HG03064 (cell line): ENCODE data around the gene TADA2A.
A peak's percentile ranks its signal among the peaks of the same experiment; 100 is the strongest.

Experiments
- ATAC-seq: cut with Tn5 transposase; IDR thresholded peaks from one replicate; pipeline ENCODE4 v1.9.1; 2021; ENCODE audit warnings: low read depth; ENCODE audit not compliant: unreplicated experiment

Gene TADA2A, protein sequence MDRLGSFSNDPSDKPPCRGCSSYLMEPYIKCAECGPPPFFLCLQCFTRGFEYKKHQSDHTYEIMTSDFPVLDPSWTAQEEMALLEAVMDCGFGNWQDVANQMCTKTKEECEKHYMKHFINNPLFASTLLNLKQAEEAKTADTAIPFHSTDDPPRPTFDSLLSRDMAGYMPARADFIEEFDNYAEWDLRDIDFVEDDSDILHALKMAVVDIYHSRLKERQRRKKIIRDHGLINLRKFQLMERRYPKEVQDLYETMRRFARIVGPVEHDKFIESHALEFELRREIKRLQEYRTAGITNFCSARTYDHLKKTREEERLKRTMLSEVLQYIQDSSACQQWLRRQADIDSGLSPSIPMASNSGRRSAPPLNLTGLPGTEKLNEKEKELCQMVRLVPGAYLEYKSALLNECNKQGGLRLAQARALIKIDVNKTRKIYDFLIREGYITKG

DNA sequence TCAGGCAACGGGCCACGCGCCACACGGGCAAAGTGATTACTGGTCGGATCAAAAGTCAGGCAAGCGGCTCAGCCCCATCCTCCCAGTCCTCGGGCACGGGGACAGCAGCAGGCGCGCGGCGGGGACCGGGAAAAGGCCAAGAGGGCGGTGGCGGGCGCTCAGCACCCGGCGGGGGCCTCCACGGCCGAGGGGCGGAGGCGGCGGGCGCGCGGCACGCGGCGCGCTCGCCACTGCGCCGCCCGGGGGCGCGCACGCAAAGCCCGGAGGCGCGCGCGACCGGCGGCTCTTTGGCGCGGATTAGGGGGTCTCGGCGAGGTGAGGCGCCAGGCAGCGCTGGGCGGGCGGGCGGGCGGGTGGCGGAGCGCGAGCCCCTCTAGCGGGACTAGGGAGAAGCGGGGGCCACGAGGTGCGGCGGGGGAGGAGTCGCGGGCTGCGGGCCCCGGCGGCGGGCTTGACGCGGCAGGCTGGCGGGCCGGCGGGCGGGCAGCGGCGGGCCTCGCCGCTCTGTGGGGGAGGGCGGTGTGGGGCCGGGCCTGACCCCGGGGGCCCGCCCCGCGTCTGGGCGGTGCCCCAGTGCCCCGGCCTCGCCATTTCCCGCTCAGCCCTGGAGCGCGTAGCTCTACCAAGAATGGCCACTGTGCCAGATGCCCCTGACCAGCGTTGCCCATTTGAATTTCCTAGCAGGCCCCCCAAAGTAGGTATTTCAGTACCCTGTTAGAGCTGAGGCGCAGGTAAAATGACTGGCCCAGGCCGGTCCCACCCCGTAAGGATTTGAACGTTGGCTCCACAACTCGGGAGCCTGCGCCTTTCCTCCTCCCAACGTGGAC is at the start of gene TADA2A, which contains the start of gene ACACA:
TSS of gene TADA2A (plus strand) at position 252 of the 827 bp plus-strand sequence. CDS start 4,480 bp downstream, outside the sequence.
TSS of gene ACACA (minus strand) at position 202 of the 827 bp plus-strand sequence. CDS start 537 bp downstream, outside the sequence.
- peak; percentile 64 for ATAC-seq

DNA sequence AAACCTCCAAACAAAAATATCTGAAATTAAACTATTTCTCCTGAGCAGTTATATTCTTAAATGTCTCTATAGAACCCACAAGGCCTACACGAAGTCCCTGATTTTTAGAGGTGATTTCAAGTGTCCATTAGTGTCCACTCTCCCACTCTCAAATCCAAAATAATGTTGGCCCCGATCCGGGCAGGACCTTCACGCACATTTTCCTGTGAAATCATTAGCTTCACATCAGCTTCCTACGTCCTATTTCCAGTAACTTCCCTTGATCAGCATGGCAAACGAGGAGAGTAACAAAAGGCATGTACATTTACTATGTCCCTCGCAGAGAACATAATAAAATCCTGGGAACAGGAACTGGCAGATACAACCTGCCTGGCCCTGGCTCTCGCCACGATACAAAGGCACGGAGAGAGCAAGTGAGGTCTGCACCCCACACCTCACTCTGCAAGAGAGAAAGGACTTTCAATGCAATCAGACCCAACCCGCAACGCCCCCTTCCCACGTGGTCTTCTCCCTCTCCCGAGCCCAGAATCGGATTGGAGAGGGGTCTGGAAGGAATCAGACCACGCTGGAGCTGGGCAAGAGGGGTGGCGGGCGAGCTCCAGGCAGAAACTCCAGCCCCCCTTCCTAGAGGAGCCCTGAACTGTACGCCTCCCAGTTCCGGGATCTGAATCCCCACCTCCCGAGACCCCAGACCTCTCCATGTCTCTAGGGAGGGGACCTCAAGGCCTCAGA is 48.4 kb upstream of the TADA2A start:
- ATAC-seq = peak; percentile 5

DNA sequence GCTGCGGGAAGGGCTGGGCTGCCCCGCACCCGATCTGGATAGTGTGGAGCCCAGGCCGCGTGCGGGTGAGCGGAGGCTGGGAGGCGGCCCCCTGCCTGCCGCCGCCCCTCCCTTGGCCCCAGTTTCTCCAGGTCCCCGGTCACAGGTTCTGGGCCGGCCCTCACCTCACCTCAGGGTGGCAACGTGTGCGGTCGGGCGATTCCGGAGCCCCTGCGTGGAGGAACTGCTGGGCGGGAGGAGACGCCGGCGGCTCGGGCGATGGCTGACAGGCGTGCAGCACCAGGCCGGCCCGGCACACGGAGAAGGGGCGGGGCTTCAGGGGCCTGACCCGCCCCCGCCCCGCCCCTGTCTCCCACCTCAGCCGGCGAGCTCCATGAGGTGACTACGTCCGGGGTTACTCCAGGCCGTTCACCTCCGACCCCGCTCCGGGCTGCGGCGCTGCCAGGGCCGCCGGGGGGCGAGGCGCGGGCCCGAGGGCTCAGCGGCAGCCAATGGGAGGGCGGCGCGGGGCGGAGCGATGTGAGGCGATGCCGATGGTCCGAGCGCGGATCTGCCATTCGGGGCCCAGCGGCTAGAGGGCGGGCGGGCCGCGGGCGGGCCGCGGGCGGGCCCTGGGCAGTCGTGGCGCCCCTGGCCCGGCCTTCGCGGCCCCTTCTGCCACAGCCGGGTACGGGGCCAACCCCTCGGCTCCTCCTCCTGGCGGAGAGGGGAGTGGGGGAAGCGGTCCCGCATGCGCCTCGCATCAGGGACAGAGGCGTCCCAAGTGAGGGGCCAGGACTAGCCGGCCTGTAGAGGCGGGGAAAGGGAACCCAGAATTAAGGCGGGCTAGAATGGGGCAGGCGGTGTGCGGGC is 47.6 kb upstream of the TADA2A start:
- peak; percentile 86 for ATAC-seq

DNA sequence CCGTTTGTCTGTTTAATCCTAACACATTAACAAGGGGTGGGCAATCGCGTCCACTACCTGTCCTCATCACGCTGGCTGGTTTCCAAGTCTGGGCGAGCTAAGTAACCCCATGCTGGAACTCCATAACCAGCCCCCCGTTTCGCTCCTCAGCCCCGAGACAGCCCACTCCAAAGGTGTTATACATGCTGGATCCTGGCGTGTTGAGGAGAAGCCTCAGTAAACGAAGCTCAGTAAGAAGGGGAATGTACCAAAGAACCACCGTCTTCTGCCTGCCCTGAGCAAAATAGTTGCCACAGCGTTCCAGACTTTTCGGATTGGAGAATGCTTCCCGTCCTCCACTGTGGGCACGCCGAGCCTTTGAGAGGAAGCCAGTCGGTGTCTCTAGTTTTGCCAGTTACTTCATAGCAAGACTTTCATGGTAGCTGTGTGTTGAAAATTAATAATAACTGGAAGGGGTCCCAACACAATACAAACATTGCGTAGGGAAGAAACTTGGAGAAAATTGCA is 47.0 kb upstream of the TADA2A start:
- no peak for ATAC-seq

DNA sequence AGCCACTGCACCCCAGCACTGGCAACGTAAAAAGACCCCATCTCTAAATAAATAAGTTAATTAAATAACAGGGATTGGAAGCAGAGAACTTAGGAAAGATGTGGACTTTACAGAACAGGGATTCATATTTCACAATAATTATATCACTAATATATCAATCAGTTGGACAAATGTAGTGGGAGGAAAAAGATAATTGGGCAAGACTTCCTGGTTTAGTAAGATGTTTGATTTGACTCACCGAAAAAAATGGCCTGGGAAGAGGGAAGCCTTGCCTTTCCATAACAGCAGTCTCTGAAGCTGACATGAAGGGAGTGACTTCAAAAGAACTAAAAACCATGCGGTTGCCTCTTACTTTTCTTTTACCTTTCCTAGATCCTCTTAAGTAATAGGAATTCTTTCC is 46.1 kb upstream of the TADA2A start:
- no peak for ATAC-seq

DNA sequence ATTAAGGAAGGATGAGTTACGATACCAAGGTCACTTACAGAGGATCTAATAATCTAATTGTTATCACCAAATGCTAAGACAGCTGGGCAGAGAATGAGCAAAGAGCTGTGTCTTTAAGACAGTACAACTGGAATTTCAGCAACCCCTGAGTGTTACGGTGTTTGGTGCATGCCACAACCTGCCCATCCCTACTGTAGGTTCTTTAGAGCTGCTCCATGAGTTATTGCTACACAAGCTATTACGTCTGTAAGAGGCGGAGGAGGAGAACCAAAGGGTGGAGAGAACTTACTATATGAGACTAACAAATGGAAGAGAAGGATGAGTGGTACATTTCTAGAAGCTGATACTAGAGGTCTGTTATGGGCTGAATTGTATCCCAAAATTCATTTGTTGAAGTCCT is 45.1 kb upstream of the TADA2A start:
- no peak for ATAC-seq

DNA sequence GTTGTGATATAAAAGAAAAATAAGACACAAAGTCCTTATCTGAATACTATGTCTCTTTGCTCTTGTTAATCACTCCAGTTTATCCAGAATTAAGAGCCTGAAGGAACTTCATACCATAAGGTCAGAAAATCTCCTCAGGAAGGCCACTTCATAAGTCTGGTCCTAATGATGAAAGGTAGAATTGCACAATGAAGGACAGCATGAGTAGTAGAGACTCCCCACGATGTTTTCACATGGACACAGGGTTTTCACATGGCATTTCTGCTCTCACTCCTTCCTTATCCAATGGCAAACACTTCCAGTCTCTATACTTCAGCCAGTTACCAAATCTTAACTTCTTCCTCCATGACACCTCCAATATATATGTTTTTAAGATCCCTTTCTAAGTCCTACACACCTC is 41.1 kb upstream of the TADA2A start:
- ATAC-seq = no peak

DNA sequence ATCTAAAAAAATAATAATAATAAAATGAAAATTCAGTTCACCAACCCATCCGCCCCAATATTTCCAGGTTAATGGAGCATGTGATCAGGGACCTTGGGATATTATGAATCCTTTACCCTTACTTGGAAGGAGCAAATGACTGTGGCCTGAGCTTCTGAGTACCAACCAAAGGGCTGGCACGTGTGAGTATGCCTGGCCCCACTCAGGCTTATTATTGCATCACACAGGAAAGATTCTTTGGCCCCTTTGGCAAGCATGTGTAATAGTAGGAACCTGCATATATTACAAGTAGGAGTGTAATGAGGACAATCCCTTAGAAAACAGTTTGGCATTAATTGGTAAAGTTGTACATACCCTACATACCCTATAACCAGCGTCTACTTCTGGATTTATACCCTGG is 38.1 kb upstream of the TADA2A start:
- ATAC-seq = no peak

DNA sequence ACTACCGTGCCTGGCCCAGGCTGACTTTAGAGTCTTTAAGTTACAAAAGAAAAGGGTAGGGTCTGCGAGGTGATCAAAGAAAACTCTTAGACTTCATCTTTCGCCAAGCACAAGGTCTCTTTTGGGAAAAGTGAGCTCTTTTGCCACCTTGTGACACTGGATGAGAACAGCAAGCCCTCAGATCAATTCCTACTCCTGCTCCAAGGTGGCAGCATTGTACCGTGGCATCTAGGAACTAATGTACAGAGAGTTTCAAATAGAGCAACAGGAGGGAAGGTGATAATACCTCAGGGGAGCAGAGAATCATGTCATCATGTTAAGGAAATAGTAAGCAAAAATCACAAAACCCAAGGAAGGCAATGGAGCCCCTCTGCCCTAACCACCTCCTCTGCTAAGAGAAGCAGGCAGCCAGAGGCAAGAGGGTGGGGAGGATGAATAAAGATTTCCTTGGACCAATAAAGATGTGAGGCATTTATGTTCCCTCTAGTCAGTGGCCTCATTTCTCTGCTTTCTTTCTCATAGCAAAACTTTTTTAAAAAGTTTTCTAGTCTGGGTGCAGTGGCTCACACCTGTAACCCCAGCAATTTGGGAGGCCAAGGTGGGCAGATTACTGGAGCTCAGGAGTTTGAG is 33.0 kb upstream of the TADA2A start:
- no peak for ATAC-seq

DNA sequence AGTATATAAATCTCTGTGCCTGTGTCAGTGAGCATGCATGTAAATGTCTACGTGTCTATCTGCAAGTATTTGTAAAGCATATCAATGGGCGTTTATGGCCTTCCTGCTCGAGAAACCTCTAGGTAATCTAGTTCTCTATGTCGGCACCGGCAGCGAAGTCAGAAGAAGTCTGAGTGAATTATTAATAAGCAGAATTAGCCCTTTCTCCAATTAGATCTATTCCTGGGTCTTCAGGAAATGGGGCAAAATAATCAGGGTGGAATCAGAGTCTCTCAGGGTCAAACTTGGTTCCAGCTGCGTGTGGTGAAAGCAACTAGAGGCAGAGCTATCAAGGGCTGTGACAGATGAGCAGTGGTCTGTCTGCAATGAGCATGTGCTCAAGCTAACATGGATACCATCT is 31.0 kb upstream of the TADA2A start, which contains the start of gene C17orf78:
TSS of gene C17orf78 (plus strand) at position 280 of the 400 bp plus-strand sequence. CDS start at position 388, 108 bp downstream.
- no peak for ATAC-seq

DNA sequence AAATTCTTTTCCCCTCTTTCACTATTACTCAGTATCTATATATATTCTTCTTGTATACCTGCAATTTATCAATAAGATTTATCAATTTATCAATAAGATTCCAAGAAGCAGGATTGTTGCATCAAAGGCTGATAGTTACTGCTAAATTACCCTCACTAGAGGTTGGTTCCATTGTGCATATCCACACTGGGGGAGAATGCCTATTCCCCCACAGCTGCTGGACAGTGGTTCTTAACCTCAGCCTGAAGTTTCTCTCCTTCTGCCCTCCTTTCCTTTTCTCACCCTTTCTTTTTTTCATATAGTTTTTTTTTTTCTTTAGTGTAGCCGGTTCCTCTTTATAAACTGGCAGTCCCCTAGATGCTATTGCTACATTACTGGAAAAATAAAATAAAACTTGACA is 24.6 kb upstream of the TADA2A start:
- ATAC-seq = no peak

DNA sequence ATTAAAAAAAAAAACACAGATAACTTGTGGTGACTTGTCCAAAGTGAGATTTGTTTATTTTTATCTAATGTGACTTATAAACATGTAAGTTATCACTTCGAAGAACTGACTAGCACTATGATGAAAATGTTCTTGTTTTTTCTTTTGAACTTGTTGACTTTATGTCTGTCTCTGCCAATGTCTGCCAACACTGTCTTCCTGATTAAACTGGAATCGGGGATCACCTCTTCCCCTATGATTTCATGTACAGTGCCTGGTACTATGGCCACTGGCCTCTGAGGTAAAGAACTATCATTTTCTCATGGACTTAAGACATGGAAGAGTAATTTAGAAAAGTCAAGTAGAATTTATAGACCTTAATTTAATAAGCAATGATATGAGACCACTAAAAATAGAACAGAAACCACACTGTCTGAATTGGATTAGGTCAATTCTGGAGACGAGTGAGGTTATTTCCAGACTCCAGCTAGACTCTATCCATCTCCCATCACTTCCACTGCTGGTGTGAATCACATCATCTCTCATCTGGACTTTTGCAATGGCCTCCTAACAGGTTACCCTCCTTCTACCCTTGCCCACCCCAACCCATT is 22.0 kb upstream of the TADA2A start:
- ATAC-seq = no peak

DNA sequence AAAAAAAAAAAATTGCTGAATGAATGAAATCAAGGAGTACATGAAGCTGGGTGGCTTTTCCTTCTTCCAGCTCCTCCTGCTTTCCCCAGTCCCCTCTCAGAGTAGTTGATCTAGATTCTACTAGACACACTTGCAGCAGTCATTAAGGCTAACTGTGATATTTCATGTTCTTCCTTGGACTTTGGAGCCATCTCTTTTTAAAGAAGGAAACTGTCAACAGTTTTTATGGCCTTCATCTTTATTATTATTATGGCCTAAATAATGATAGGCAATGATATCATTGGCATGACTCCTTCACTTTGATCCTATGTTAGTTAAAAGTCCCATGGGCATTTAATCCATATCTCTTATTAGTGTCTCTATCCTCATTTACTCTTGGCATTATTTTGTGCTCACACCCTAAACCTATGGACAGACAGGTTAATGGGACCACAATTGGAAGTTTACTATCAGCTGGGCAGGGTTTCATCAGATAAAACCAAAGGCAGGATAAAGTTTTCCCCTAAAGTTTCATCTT is 21.2 kb upstream of the TADA2A start:
- no peak for ATAC-seq

DNA sequence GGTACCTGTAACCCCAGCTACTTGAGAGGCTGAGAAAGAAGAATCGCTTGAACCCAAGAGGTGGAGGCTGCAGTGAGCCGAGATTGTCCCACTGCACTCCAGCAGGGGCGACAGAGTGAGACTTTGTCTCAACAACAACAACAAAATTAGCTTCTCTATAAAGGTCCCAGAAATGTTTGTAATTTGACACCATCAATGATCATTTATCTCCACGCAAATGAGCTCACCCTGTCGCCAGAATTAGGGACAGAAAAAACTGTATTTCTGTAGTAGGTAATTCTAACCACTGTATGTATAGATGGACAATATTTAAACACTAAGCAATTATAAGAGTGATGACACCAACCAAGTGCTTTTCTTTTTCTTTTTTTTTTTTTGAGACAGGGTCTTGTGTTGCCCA is 20.2 kb upstream of the TADA2A start:
- no peak for ATAC-seq

DNA sequence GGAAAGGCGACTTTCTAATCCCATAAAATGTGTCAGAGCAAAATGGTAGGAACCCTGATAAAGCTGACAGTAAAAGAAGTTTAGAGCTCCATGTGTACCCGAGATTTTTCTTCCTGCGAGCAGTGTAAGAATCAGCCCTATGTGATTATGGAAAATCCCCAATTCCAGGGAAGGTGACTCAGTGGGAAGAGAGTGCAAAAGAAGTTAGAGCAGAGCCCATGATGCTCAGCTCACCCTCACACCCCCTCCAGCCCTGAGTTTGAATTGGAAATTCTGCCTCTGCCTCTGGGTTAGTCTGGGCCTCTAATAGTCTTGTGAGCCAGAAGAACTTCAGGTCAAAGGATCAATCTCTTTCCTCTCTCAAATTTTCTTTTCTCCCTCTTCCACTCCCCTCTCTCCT is 18.4 kb upstream of the TADA2A start:
- ATAC-seq = no peak

DNA sequence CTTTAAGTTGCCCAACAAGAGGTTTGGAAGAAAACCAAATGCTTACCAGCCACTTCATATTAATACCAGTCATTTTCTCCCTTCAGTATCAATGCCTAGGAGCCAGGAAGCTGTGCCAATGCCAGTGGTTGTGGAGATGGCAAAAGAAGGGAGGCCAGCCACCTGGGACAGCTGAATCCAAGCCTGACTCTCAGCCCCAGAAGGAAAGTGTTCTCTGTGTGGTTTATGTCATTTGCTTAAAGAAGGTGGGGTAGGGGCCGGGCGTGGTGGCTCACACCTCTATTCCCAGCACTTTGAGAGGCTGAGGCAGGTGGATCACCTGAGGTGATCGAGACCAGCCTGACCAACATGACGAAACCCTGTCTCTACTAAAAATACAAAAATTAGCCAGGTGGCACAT is 17.5 kb upstream of the TADA2A start:
- no peak for ATAC-seq

DNA sequence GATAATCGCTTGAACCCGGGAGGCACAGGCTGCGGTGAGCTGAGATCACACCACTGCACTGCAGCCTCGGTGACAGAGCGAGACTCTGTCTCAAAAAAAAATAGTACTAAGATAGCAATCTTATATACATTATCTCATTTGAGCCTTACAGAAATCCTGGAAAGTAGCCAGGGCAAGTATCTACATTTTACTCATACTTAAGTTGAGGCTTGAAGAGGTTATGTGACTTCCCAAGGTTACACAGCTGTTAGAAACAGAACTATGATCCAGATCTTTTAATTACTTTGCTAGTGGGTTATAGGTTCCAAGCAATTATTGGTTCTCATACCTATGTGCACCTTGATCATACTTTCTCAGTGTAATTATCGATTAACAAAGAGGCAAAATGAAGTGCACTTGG is 15.5 kb upstream of the TADA2A start:
- no peak for ATAC-seq

DNA sequence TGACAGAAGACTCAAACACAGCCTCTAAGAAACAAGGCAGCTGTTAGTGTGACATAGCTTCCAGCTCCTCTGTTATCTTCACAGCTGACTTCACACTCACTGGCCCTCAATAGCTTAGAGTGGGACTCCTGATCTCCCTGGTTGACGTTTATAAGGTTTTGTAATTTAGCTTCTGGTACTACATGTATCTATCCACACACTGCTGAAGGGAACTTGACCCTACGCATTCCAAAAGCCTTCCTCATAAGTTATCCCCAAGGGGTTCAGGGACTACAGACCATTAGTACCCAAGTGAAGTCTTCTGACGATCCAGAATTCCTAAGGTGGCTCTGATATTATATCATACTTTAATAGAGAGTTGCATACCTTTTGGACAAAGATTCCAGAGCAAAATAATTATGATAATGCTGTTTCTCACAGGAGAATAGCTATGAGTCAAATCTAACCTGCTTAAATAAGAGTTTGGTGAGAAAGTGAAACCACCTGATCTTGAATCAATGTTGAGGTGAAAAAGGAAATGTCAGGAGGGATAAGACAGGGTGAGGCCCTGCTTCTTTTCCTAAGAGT is 14.6 kb upstream of the TADA2A start:
- ATAC-seq = no peak
